H1 (cell line): ENCODE results near the gene FGF14. TPM values are rescaled to one million over a fixed set of nuclear protein-coding genes. Genes with fewer than 3 reads are reported as not detected.

ENCODE experiments used
- CTCF ChIA-PET: fragments of 300-600 bp; sonication (Branson Sonifier 250); formaldehyde crosslinking; loops from one replicate; lab custom pipeline; 2021; ENCODE audit not compliant: partially characterized antibody; lab: Charles Lee
- POLR2A ChIA-PET: fragments of 300-600 bp; sonication (Branson Sonifier 250); formaldehyde crosslinking; loops from one replicate; lab custom pipeline; 2021; ENCODE audit warnings: inconsistent platforms; ENCODE audit not compliant: partially characterized antibody; lab: Charles Lee
- DNase-seq, 2 experiments: peaks; one replicate each; pipeline versions ENCODE4 v3.0.0 to v3.0.0-alpha.2; 2010 to 2022; ENCODE audit warnings: low spot score in 2 of 2, low read depth in 1 of 2, mixed read lengths in 1 of 2
- FAIRE-seq: peaks from 2 replicates; lab custom pipeline; 2011; peaks lifted over from hg19 to GRCh38; lab: Jason Lieb, UNC
- H2AFZ ChIP-seq: 2 replicates; pipeline ENCODE4 v1.8.1; 2012; ENCODE audit warnings: low read length, inconsistent platforms
- H2AK5ac ChIP-seq: 2 replicates; pipeline ENCODE4 v1.6.1; 2013; ENCODE audit warnings: low read depth, low read length
- H2BK120ac ChIP-seq: replicated peaks from 2 replicates; pipeline ENCODE3; 2013; ENCODE audit warnings: low read depth, low read length, inconsistent platforms
- H2BK12ac ChIP-seq: 2 replicates; pipeline ENCODE4 v1.6.1; 2013; ENCODE audit warnings: low read depth, low read length
- H2BK15ac ChIP-seq: 2 replicates; pipeline ENCODE4 v1.6.1; 2013; ENCODE audit warnings: low read length
- H2BK20ac ChIP-seq: 2 replicates; pipeline ENCODE4 v1.6.1; 2013; ENCODE audit warnings: low read length
- H2BK5ac ChIP-seq: 2 replicates; pipeline ENCODE4 v1.6.1; 2013; ENCODE audit warnings: low read depth, low read length
- H3K14ac ChIP-seq: 2 replicates; pipeline ENCODE4 v1.6.1; 2013; ENCODE audit warnings: inconsistent platforms; ENCODE audit not compliant: insufficient read length
- H3K18ac ChIP-seq: 2 replicates; pipeline ENCODE4 v1.6.1; 2013; ENCODE audit warnings: low read length; ENCODE audit errors: extremely low read depth
- H3K23ac ChIP-seq: 2 replicates; pipeline ENCODE4 v1.6.1; 2013; ENCODE audit warnings: inconsistent platforms; ENCODE audit not compliant: insufficient read length
- H3K23me2 ChIP-seq: 2 replicates; pipeline ENCODE4 v1.6.1; 2013; ENCODE audit warnings: low read depth, low read length
- H3K27ac ChIP-seq: 2 replicates; pipeline ENCODE4 v1.6.1; 2011; ENCODE audit warnings: low read depth, low read length, inconsistent platforms
- H3K27me3 ChIP-seq, 4 experiments: replicated peaks in 1 of 4; 1 replicate in 1 of 4; 2 replicates in 3 of 4; pipeline versions ENCODE4 v1.6.1 to v1.8.1; 2011 to 2013; ENCODE audit warnings: low read length in 3 of 4, mild to moderate bottlenecking in 3 of 4, inconsistent platforms in 2 of 4, mixed read lengths in 2 of 4, moderate library complexity in 1 of 4; ENCODE audit not compliant: control insufficient read depth in 3 of 4, insufficient read depth in 3 of 4; ENCODE audit errors: extremely low read depth in 1 of 4
- H3K36me3 ChIP-seq, 4 experiments: 2 replicates each; pipeline versions ENCODE4 v1.6.1 to v1.8.1; 2011 to 2013; ENCODE audit warnings: mild to moderate bottlenecking in 4 of 4, low read length in 3 of 4, moderate library complexity in 2 of 4, control low read depth in 1 of 4, inconsistent platforms in 1 of 4; ENCODE audit not compliant: insufficient read depth in 4 of 4, control insufficient read depth in 2 of 4
- H3K4ac ChIP-seq: replicated peaks from 2 replicates; pipeline ENCODE3; 2013; ENCODE audit warnings: low read length, low read depth, mixed read lengths, inconsistent platforms; ENCODE audit not compliant: insufficient read length
- H3K4me1 ChIP-seq, 4 experiments: replicated peaks in 1 of 4; 1 replicate in 1 of 4; 2 replicates in 3 of 4; pipeline versions ENCODE4 v1.6.1 to v1.8.1; 2011 to 2013; ENCODE audit warnings: low read length in 3 of 4, inconsistent platforms in 2 of 4, mixed read lengths in 1 of 4; ENCODE audit not compliant: insufficient read depth in 4 of 4, control insufficient read depth in 3 of 4
- H3K4me2 ChIP-seq, 2 experiments: 2 replicates each; pipeline versions ENCODE4 v1.6.1 to v1.8.1; 2011 to 2013; ENCODE audit warnings: low read depth in 2 of 2, low read length in 2 of 2, control low read depth in 1 of 2, inconsistent platforms in 1 of 2, mild to moderate bottlenecking in 1 of 2; ENCODE audit not compliant: insufficient read depth in 1 of 2
- H3K4me3 ChIP-seq, 4 experiments: fragments of 200-600, 300-600 bp in 1 of 4; sonication (generic), shearing (Covaris generic), sonication (Bioruptor Twin) in 1 of 4; 2 replicates each; pipeline versions ENCODE4 v1.5.1 to v1.8.1; 2011 to 2016; ENCODE audit warnings: low read length in 4 of 4, low read depth in 3 of 4, control low read depth in 2 of 4, inconsistent platforms in 2 of 4, mild to moderate bottlenecking in 2 of 4, mixed read lengths in 1 of 4, moderate library complexity in 1 of 4; ENCODE audit not compliant: insufficient read depth in 2 of 4; ENCODE audit errors: extremely low read depth in 1 of 4
- H3K56ac ChIP-seq: replicated peaks from 2 replicates; pipeline ENCODE3; 2013; ENCODE audit warnings: low read depth, mild to moderate bottlenecking, mixed read lengths, low read length, inconsistent platforms; ENCODE audit not compliant: insufficient read length
- H3K79me1 ChIP-seq: 2 replicates; pipeline ENCODE4 v1.6.1; 2013; ENCODE audit warnings: low read depth, low read length, control low read depth
- H3K79me2 ChIP-seq, 2 experiments: 2 replicates each; pipeline versions ENCODE4 v1.6.1 to v1.8.1; 2012 to 2013; ENCODE audit warnings: low read length in 2 of 2, mild to moderate bottlenecking in 2 of 2, inconsistent platforms in 1 of 2; ENCODE audit not compliant: insufficient read depth in 2 of 2, control insufficient read depth in 1 of 2
- H3K9ac ChIP-seq, 4 experiments: replicated peaks in 1 of 4; 1 replicate in 1 of 4; 2 replicates in 3 of 4; pipeline versions ENCODE4 v1.6.1 to v1.8.1; 2011 to 2013; ENCODE audit warnings: low read depth in 3 of 4, low read length in 3 of 4, control low read depth in 2 of 4, mild to moderate bottlenecking in 2 of 4, moderate library complexity in 2 of 4, inconsistent platforms in 1 of 4; ENCODE audit errors: extremely low read depth in 1 of 4
- H3K9me3 ChIP-seq, 2 experiments: 2 replicates each; pipeline versions ENCODE4 v1.6.1 to v1.8.1; 2012 to 2013; ENCODE audit warnings: mild to moderate bottlenecking in 2 of 2, moderate library complexity in 2 of 2, control low read depth in 1 of 2, inconsistent platforms in 1 of 2, low read depth in 1 of 2, low read length in 1 of 2, mixed read lengths in 1 of 2; ENCODE audit not compliant: insufficient read depth in 2 of 2
- H4K20me1 ChIP-seq, 2 experiments: replicated peaks in 1 of 2; 2 replicates each; pipeline versions ENCODE3 to v1.8.1; 2011 to 2013; ENCODE audit warnings: inconsistent platforms in 2 of 2, low read length in 2 of 2, mild to moderate bottlenecking in 1 of 2; ENCODE audit not compliant: insufficient read depth in 2 of 2, control insufficient read depth in 1 of 2
- H4K5ac ChIP-seq: 2 replicates; pipeline ENCODE4 v1.6.1; 2013; ENCODE audit warnings: low read length, low read depth, mixed read lengths, inconsistent platforms; ENCODE audit not compliant: insufficient read length
- H4K8ac ChIP-seq: 2 replicates; pipeline ENCODE4 v1.8.0; 2013; ENCODE audit warnings: mild to moderate bottlenecking, moderate library complexity, low read length, inconsistent platforms; ENCODE audit not compliant: insufficient read depth; ENCODE audit errors: extremely low read depth
- H4K91ac ChIP-seq: replicated peaks from 2 replicates; pipeline ENCODE3; 2013; ENCODE audit warnings: low read length, mixed read lengths, inconsistent platforms; ENCODE audit not compliant: insufficient read length
- BRCA1 ChIP-seq: IDR thresholded peaks from 2 replicates; pipeline ENCODE4 v1.6.1; 2012; ENCODE audit warnings: low read depth, low read length, improper control_type of control experiment
- CEBPB ChIP-seq: IDR thresholded peaks from 2 replicates; pipeline ENCODE4 v1.6.1; 2012; ENCODE audit warnings: low read depth, low read length
- EZH2 ChIP-seq: fragments of 200-600 bp; sonication (generic); IDR thresholded peaks from 2 replicates; pipeline ENCODE4 v1.7.1; 2012; ENCODE audit warnings: low read depth, mild to moderate bottlenecking, moderate library complexity, low read length, inconsistent platforms; ENCODE audit not compliant: severe bottlenecking
- GABPA ChIP-seq: IDR thresholded peaks from 2 replicates; pipeline ENCODE4 v1.6.1; 2011; ENCODE audit warnings: mild to moderate bottlenecking, low read length, moderate library complexity, borderline replicate concordance; ENCODE audit not compliant: insufficient read depth
- GTF2F1 ChIP-seq: IDR thresholded peaks from 2 replicates; pipeline ENCODE4 v1.6.1; 2012; ENCODE audit warnings: low read depth, low read length, improper control_type of control experiment, borderline replicate concordance
- KDM4A ChIP-seq: IDR thresholded peaks from one replicate; pipeline ENCODE4 v1.7.1; 2012; ENCODE audit warnings: low read depth, mild to moderate bottlenecking, moderate library complexity, low read length, inconsistent platforms; ENCODE audit not compliant: severe bottlenecking
- RFX5 ChIP-seq: IDR thresholded peaks from 2 replicates; pipeline ENCODE4 v1.6.1; 2011; ENCODE audit warnings: low read depth, low read length, improper control_type of control experiment, borderline replicate concordance
- SIN3A ChIP-seq, 2 experiments: IDR thresholded peaks in 1 of 2; conservative IDR thresholded peaks in 1 of 2; 2 replicates each; pipeline ENCODE4 v1.6.1; 2011 to 2012; ENCODE audit warnings: low read length in 2 of 2, improper control_type of control experiment in 1 of 2, low read depth in 1 of 2, mild to moderate bottlenecking in 1 of 2
- SIRT6 ChIP-seq: IDR thresholded peaks from one replicate; pipeline ENCODE4 v1.7.1; 2012; ENCODE audit warnings: low read length, inconsistent platforms
- SIX5 ChIP-seq: IDR thresholded peaks from 2 replicates; pipeline ENCODE4 v1.6.1; 2011; ENCODE audit warnings: mild to moderate bottlenecking, low read depth, low read length
- SRF ChIP-seq: IDR thresholded peaks from 2 replicates; pipeline ENCODE4 v1.6.1; 2011; ENCODE audit warnings: mild to moderate bottlenecking, low read depth, low read length, moderate library complexity
- WGBS, 2 experiments: shearing (Covaris generic) in 1 of 2; methylation state at CpG; one replicate each; pipeline versions ENCODE4 v1.1.6 to v1.1.7; 2013 to 2015; ENCODE audit warnings: low lambda C conversion rate in 2 of 2, mixed read lengths in 2 of 2, inconsistent platforms in 1 of 2, low coverage in 1 of 2, missing lambda C conversion rate in 1 of 2; ENCODE audit not compliant: insufficient replicate concordance in 2 of 2, insufficient coverage in 1 of 2, insufficient read length in 1 of 2; ENCODE audit errors: extremely low coverage in 1 of 2, missing lambda C conversion rate in 1 of 2; 5-methylcytosine and 5-hydroxymethylcytosine counted together
- polyA plus RNA-seq, 7 experiments: library from polyadenylated mRNA; depleted of rRNA in 3 of 7; stranded (reverse) in 5 of 7; unstranded in 2 of 7; fragments of >200 nt in 5 of 7; fragments of 200-250 nt in 2 of 7; gene quantifications; 1 replicate in 5 of 7; 2 replicates in 1 of 7; 4 replicates in 1 of 7; pipeline versions ENCODE4 v1.2.1 to v1.2.3, GENCODE V29; 2011 to 2013; ENCODE audit warnings: missing spikeins in 2 of 7, mixed read lengths in 2 of 7
- total RNA-seq: library from RNA; stranded (reverse); fragmentation: NEBNext Ultra II Directional; extraction: Animal tissue kit (Norgen Biotek cat#: 25700); gene quantifications from 2 replicates; pipeline ENCODE4 v1.2.1, GENCODE V29; 2021
- TF ChIP-seq, protein P1 (sequence below): IDR thresholded peaks from 2 replicates; pipeline ENCODE4 v1.6.1; 2011; ENCODE audit warnings: low read depth, mild to moderate bottlenecking, low read length; ENCODE audit not compliant: insufficient read depth

FGF14 gene
- total and polyA plus RNA-seq, 2 of the 8 experiments (the other 6 are each of a cell fraction or from before 2014, with no cell fraction given): 0.05 to 0.58 TPM

DNA sequence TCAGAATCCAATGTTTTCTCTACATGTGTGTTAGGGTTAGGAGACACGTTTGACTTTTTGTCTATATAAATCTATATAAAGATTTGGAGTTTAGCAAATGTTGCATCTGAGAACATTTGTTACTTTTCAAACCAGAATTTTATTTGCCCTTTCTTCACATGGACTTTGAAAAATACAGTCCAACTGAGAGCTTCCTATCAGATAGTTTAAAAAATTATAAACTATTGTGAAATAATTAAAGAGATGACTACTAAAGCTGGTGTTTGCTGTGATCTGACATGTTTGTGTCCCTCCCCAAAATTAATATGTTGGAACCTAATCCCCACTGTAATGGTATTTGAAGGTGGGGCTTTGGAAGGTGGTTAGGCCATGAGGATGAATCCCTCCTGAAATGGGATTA lies 652.3 kb downstream of the FGF14 start:
- H3K4me1 ChIP-seq: peaks cover 0 to 2% (median 0%) of the 10 kb centered on the region in 4 experiments; a peak in 2 of 7 replicates
- no peak overlapping the region for H3K14ac ChIP-seq
- H3K9me3 ChIP-seq: no peaks in the 10 kb centered on the region
- H3K23ac ChIP-seq: no peak overlapping the region
- H3K4ac ChIP-seq: no peak overlapping the region
- H4K91ac ChIP-seq: no peak overlapping the region
- H3K18ac ChIP-seq: no peak overlapping the region
- H2AK5ac ChIP-seq: no peak overlapping the region
- H3K4me3 ChIP-seq: no peak overlapping the region
- no peak overlapping the region for H3K4me2 ChIP-seq
- no peak overlapping the region for H3K27ac ChIP-seq
- H4K8ac ChIP-seq: no peak overlapping the region
- CTCF ChIA-PET: interaction anchor here (1.1 kb wide), 1 partner anchor 8 kb away, joined by 3 read pairs; no protein-coding TSS in a partner anchor
- no peak overlapping the region for H2BK20ac ChIP-seq
- TF ChIP-seq GTF2F1: no peak
- TF ChIP-seq SIRT6: no peak
- TF ChIP-seq EZH2: no peak
- TF ChIP-seq RFX5: no peak
- TF ChIP-seq KDM4A: no peak
- no peak for TF ChIP-seq SIN3A (conservative IDR thresholded peaks at IDR 0.05 in 1 of 2, IDR thresholded peaks at IDR 0.05 in 1 of 2; ENCODE audit: low read depth in 1 of 2, low read length in 2 of 2)
- TF ChIP-seq GABPA: no peak
- TF ChIP-seq SIX5: no peak
- no peak for TF ChIP-seq CEBPB
- TF ChIP-seq, protein P1, sequence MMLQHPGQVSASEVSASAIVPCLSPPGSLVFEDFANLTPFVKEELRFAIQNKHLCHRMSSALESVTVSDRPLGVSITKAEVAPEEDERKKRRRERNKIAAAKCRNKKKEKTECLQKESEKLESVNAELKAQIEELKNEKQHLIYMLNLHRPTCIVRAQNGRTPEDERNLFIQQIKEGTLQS: no peak
- TF ChIP-seq BRCA1: no peak
- no peak for TF ChIP-seq SRF
- H4K20me1 ChIP-seq: no peaks in the 10 kb centered on the region
- H4K5ac ChIP-seq: no peak overlapping the region
- no peak overlapping the region for H2BK12ac ChIP-seq
- no peak for FAIRE-seq
- H3K36me3 ChIP-seq: no peaks in the 10 kb centered on the region
- H3K79me1 ChIP-seq: no peaks in the 10 kb centered on the region
- H3K9ac ChIP-seq: no peak overlapping the region
- no peak overlapping the region for H2AFZ ChIP-seq
- H2BK5ac ChIP-seq: no peak overlapping the region
- H3K27me3 ChIP-seq: no peaks in the 10 kb centered on the region
- H3K79me2 ChIP-seq: no peaks in the 10 kb centered on the region
- H2BK120ac ChIP-seq: no peak overlapping the region
- POLR2A ChIA-PET: no interaction called here
- no peaks in the 10 kb centered on the region for H3K23me2 ChIP-seq
- H3K56ac ChIP-seq: no peak overlapping the region
- WGBS, 2 experiments: 78% methylated on average over 1 of the region's 1 CpG; no CpG with 5 or more reads in 1 of the 2 experiments
- H2BK15ac ChIP-seq: no peak overlapping the region
- no peak for DNase-seq
